ENCODE measurements around the gene SOD3.

Gene SOD3

DNA sequence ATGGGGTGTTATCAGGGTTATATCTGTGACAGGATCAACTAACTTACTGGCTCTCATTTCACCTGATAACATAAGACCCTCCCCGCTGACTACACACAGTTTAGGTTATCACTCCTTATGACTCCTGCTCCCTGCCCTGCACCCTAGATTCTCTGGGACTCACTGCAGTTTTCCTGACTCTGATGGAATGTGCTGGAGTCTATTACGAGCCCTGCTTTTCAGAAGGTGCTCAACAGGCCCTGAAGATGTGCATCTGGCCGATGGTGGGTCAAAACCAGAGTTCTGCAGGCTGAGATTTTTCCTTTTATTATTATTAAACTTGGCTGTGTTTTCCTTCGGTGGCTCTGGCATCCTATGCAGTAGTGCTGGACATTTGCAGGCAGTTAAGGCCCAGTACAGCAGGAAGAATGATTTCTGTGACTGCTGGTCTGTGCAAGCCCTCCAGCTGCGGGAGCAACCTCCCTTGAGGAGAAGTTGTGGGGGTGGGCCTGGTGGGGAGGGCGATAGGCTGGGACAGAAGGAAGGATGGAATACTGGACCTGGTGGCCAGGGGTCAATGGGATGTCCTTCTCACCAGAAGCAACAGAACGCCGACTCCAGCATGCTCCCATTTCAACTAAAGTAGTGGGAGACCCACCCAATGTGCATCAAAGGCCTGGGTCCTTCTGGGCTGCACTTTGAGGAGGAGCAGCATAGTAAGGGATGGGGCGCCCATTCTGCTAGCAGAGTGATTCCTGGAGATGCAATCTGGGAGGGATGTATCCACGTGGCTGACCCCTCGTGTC, 11.0 kb downstream of the SOD3 start:
- TF ChIP-seq CTCF (conservative IDR thresholded peaks at IDR 0.05): no peak
- TF ChIP-seq ZFX (IDR thresholded peaks at IDR 0.05): no peak

GRCh38 chr4:24807611-24808010, 12.2 kb downstream of the SOD3 start:
- no peak overlapping the region for H3K27ac ChIP-seq
- TF ChIP-seq CTCF (conservative IDR thresholded peaks at IDR 0.05) (no peak), ZFX (IDR thresholded peaks at IDR 0.05) (no peak)

More for the DNA sequence above, 11.0 kb downstream of the SOD3 start:
- H3K27ac ChIP-seq: peak overlapping the region; percentile 97

DNA sequence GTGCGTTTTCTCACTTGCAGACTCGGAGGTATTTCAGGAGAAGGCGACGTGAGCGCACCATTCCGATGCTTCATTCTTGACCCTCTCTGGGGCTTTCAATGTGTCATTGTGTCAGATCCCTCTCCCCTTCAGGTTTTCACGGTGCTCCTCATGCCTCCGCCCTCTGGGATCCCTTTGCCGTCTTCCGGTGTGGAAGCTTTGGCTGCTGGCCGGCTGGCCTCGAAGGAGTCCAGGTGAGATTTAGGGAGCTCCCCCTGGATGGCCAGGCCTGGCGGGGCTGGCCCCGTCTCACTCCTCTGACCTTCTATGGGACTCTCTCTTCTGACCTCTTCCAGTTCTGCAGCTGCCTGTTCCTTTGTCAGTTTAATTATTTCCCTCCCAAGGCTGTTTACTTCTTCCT, 12.9 kb downstream of the SOD3 start:
- no peak overlapping the region for H3K27ac ChIP-seq
- TF ChIP-seq ZFX (IDR thresholded peaks at IDR 0.05) (no peak), CTCF (conservative IDR thresholded peaks at IDR 0.05) (no peak)

DNA sequence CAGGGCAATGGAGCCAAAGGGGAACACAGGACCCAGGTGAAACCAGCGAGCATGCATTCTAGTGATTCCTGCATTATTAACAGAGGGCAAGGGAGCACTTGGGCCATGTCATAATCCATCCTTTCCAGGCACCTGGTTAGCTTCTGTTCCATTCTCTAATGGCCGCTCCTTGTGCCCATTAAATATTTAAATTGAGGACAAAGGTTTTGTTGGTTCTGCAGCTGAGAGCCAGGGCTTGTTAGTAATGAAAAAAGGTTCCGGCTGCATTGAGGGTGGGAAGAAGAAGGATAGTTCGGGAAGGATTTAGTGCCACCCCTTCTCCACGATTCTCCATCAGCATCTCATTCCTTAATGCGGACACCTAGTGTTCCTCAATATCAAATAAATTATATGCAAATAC, 13.6 kb downstream of the SOD3 start:
- no peak for TF ChIP-seq CTCF (conservative IDR thresholded peaks at IDR 0.05)
- no peak for TF ChIP-seq ZFX (IDR thresholded peaks at IDR 0.05)
- H3K27ac ChIP-seq: no peak overlapping the region

- TF ChIP-seq ZFX (IDR thresholded peaks at IDR 0.05) (no peak), CTCF (conservative IDR thresholded peaks at IDR 0.05) (no peak; the same call in 1 of the 2 replicates)
- no peak overlapping the region for H3K27ac ChIP-seq
These were observed 14.0 kb downstream of the SOD3 start for GRCh38 chr4:24809376-24809775.

- TF ChIP-seq CTCF (conservative IDR thresholded peaks at IDR 0.05): no peak
- TF ChIP-seq ZFX (IDR thresholded peaks at IDR 0.05): no peak
These were observed 14.5 kb downstream of the SOD3 start for GRCh38 chr4:24809815-24810405.

GRCh38 chr4:24810871-24811631, 15.7 kb downstream of the SOD3 start:
- TF ChIP-seq ZFX (IDR thresholded peaks at IDR 0.05) (no peak), CTCF (conservative IDR thresholded peaks at IDR 0.05) (no peak)
- H3K27ac ChIP-seq: no peak overlapping the region

More at GRCh38 chr4:24809815-24810405, 14.5 kb downstream of the SOD3 start:
- no peak overlapping the region for H3K27ac ChIP-seq
